Motor neuron (in vitro differentiated cells): ENCODE results near the gene ABCC5. TPM values are rescaled to one million over a fixed set of nuclear protein-coding genes. Genes with fewer than 3 reads are reported as not detected.
"Not testable (repeated sequence)": the region's sequence is repeated elsewhere in the genome, so short reads cannot be mapped to it uniquely, and the experiment has no call there.

Experiments
- ATAC-seq, 8 experiments: fragments of 200-7000 bp; cut with Tn5 transposase; replicated peaks in 6 of 8; 2 replicates each; pipeline ENCODE4 v1.8.0; 2021; ENCODE audit warnings: mild to moderate bottlenecking in 8 of 8, moderate library complexity in 8 of 8
- H3K27ac ChIP-seq, 2 donors: fragments of 250-450 bp; sonication (Bioruptor Pico); 2 replicates each; pipeline ENCODE4 v1.9.0; 2021; ENCODE audit warnings: antibody characterized with exemption in 2 of 2, mild to moderate bottlenecking in 2 of 2, moderate library complexity in 1 of 2
- H3K4me1 ChIP-seq, 2 donors: fragments of 250-450 bp; sonication (Bioruptor Pico); replicated peaks in 1 of 2; 2 replicates each; pipeline ENCODE4 v1.6.1; 2021; ENCODE audit warnings: antibody characterized with exemption in 2 of 2, mild to moderate bottlenecking in 2 of 2, moderate library complexity in 1 of 2
- H3K4me3 ChIP-seq, 5 donors: fragments of 250-450 bp; sonication (Bioruptor Pico); 2 replicates each; pipeline ENCODE4 v1.9.0; 2021; ENCODE audit warnings: antibody characterized with exemption in 5 of 5, mild to moderate bottlenecking in 5 of 5, moderate library complexity in 4 of 5
- WGBS, 10 experiments: fragments of 450-650 bp; shearing (Covaris generic); methylation state at CpG; one replicate each; pipeline ENCODE4 v1.0.0; 2022; 5-methylcytosine and 5-hydroxymethylcytosine counted together
- in situ Hi-C, 9 experiments: fragments of 400-800 bp; cut with MboI; loops; one replicate each; pipeline ENCODE4 v1.15.0; 2021; ENCODE audit warnings: low sequenced_read_pairs in 9 of 9, low pct_unique_long_range_greater_than_20kb in 2 of 9; ENCODE audit not compliant: unreplicated experiment in 9 of 9
- total RNA-seq, 8 experiments: library from RNA; unstranded; fragments of 300-600 nt; gene quantifications; 2 replicates each; pipeline versions ENCODE4 v1.2.3 to v1.2.4, GENCODE V29; 2022

ABCC5 gene
- total RNA-seq, 8 experiments from 2014 or later = 25.7 to 93.7 (median 36.4) TPM

GRCh38 chr3:184031187-184031792, 13.6 kb upstream of the ABCC5 start, which contains the start of gene HTR3D:
Gene HTR3D, plus strand, starts transcription at chr3:184031742. Its CDS starts 0 bp downstream, at chr3:184031742.
- 28 to 100% (median 62%) methylated on average over 1 to 4 of the region's 4 CpGs; no CpG with 5 or more reads in 1 of the 10 experiments for WGBS, 10 experiments
- ATAC-seq = no peak
- Histone ChIP-seq H3K27ac (no peak within 1 kb of the TSS), H3K4me3 (no peak within 1 kb of the TSS), H3K4me1 (no peaks in the 10 kb centered on the region)
- in situ Hi-C loops = no loop called here

GRCh38 chr3:184030536-184030935, 12.9 kb upstream of the ABCC5 start:
- H3K27ac ChIP-seq = no peak overlapping the region
- WGBS, 10 experiments = 0 to 79% (median 63%) methylated on average over 1 to 3 of the region's 3 CpGs; no CpG with 5 or more reads in 6 of the 10 experiments
- ATAC-seq = no peak
- H3K4me1 ChIP-seq = no peaks in the 10 kb centered on the region
- in situ Hi-C loops = no loop called here
- H3K4me3 ChIP-seq = no peak overlapping the region

GRCh38 chr3:184029443-184029842, 11.8 kb upstream of the ABCC5 start:
- in situ Hi-C loops = no loop called here
- ATAC-seq = no peak
- Histone ChIP-seq H3K27ac (no peak overlapping the region), H3K4me1 (no peaks in the 10 kb centered on the region), H3K4me3 (no peak overlapping the region)
- WGBS, 10 experiments = 0 to 100% (median 85%) methylated on average over 1 to 2 of the region's 2 CpGs

GRCh38 chr3:184028275-184028890, 10.7 kb upstream of the ABCC5 start:
- H3K4me3 ChIP-seq, H3K4me1 ChIP-seq, in situ Hi-C loops, ATAC-seq, H3K27ac ChIP-seq: not testable (repeated sequence)
- 50 to 100% (median 75%) methylated on average over 1 of the region's 1 CpG; no CpG with 5 or more reads in 5 of the 10 experiments for WGBS, 10 experiments

GRCh38 chr3:184025256-184025655, 7.6 kb upstream of the ABCC5 start:
- ATAC-seq, H3K4me1 ChIP-seq, H3K27ac ChIP-seq, H3K4me3 ChIP-seq, in situ Hi-C loops: not testable (repeated sequence)
- WGBS, 10 experiments = 11 to 67% (median 45%) methylated on average over 2 to 3 of the region's 5 CpGs; no CpG with 5 or more reads in 7 of the 10 experiments

GRCh38 chr3:184022323-184022722, 4.6 kb upstream of the ABCC5 start:
- Histone ChIP-seq H3K4me1 (no peaks in the 10 kb centered on the region), H3K4me3 (no peak overlapping the region), H3K27ac (no peak overlapping the region)
- in situ Hi-C loops = loop anchor here in 1 of 9 experiments (25.0 kb wide), 1 partner anchor 265 kb away; the partner anchor contains the start of genes ECE2 and PSMD2
- no peak for ATAC-seq
- WGBS, 10 experiments = 21 to 81% (median 50%) methylated on average over 1 to 7 of the region's 7 CpGs; no CpG with 5 or more reads in 4 of the 10 experiments

GRCh38 chr3:184018424-184018973, 815 bp upstream of the ABCC5 start:
- 50 to 100% (median 90%) methylated on average over 2 to 20 of the region's 21 CpGs; no CpG with 5 or more reads in 1 of the 10 experiments for WGBS, 10 experiments
- in situ Hi-C loops = loop anchor here in 1 of 9 experiments (25.0 kb wide), 1 partner anchor 269 kb away; the partner anchor contains the start of genes ECE2 and PSMD2
- Histone ChIP-seq H3K4me1 (peaks cover 8 to 20% of the 10 kb centered on the region in 2 donors), H3K27ac (peak overlapping the region; percentile 84), H3K4me3 (peak overlapping the region; percentile 75 to 99 (median 96))
- ATAC-seq = no peak

- WGBS, 10 experiments = 0 to 100% (median 39%) methylated on average over 1 to 17 of the region's 57 CpGs; no CpG with 5 or more reads in 2 of the 10 experiments
- in situ Hi-C loops = loop anchor here in 1 of 9 experiments (25.0 kb wide), 1 partner anchor 270 kb away; the partner anchor contains the start of genes ECE2 and PSMD2
- Histone ChIP-seq H3K27ac (peak overlapping the region; percentile 78 to 90), H3K4me3 (peak overlapping the region; percentile 75 to 99 (median 96)), H3K4me1 (peaks cover 8 to 20% of the 10 kb centered on the region in 2 donors)
- ATAC-seq = peak; percentile 67 to 84 (median 76)
Observed at GRCh38 chr3:184016811-184017671, 643 bp downstream of the ABCC5 start.

- in situ Hi-C loops = loop anchor here in 1 of 9 experiments (25.0 kb wide), 1 partner anchor 271 kb away; the partner anchor contains the start of genes ECE2 and PSMD2
- 46 to 96% (median 69%) methylated on average over 1 to 5 of the region's 5 CpGs; no CpG with 5 or more reads in 1 of the 10 experiments for WGBS, 10 experiments
- no peak overlapping the region for H3K27ac ChIP-seq
- peak overlapping the region in 2 of 5 donors; percentile 10 to 99 for H3K4me3 ChIP-seq
- ATAC-seq = no peak
- peaks cover 8 to 20% of the 10 kb centered on the region in 2 donors for H3K4me1 ChIP-seq
Observed at GRCh38 chr3:184016169-184016570, 1.5 kb downstream of the ABCC5 start.

- Histone ChIP-seq H3K4me1 (peaks cover 8 to 20% of the 10 kb centered on the region in 2 donors), H3K4me3 (peak overlapping the region in 1 of 5 donors; percentile 10), H3K27ac (no peak overlapping the region)
- WGBS, 10 experiments = 74 to 94% (median 88%) methylated on average over 2 to 10 of the region's 10 CpGs; no CpG with 5 or more reads in 1 of the 10 experiments
- no peak for ATAC-seq
- in situ Hi-C loops = loop anchor here in 1 of 9 experiments (25.0 kb wide), 1 partner anchor 272 kb away; the partner anchor contains the start of genes ECE2 and PSMD2
Observed at GRCh38 chr3:184015381-184016019, 2.2 kb downstream of the ABCC5 start.

- in situ Hi-C loops = loop anchor here in 1 of 9 experiments (25.0 kb wide), 1 partner anchor 275 kb away; the partner anchor contains the start of genes ECE2 and PSMD2
- no peak for ATAC-seq
- WGBS, 10 experiments = 74 to 100% (median 95%) methylated on average over 1 to 6 of the region's 6 CpGs
Observed at GRCh38 chr3:184011937-184012889, 5.5 kb downstream of the ABCC5 start.

More at GRCh38 chr3:184011937-184012889, 5.5 kb downstream of the ABCC5 start:
- Histone ChIP-seq H3K4me1 (peaks cover 8 to 20% of the 10 kb centered on the region in 2 donors), H3K27ac (no peak overlapping the region), H3K4me3 (no peak overlapping the region)
